NT2/D1 (cell line): ENCODE data around the gene KRT27.

Experiments
- YY1 ChIP-seq: IDR thresholded peaks from 2 replicates; pipeline ENCODE4 v1.6.1; 2011; ENCODE audit not compliant: insufficient read length, insufficient read depth
- ZNF274 ChIP-seq: IDR thresholded peaks from 2 replicates; pipeline ENCODE4 v1.6.1; 2011; ENCODE audit warnings: mild to moderate bottlenecking, low read depth, low read length

DNA sequence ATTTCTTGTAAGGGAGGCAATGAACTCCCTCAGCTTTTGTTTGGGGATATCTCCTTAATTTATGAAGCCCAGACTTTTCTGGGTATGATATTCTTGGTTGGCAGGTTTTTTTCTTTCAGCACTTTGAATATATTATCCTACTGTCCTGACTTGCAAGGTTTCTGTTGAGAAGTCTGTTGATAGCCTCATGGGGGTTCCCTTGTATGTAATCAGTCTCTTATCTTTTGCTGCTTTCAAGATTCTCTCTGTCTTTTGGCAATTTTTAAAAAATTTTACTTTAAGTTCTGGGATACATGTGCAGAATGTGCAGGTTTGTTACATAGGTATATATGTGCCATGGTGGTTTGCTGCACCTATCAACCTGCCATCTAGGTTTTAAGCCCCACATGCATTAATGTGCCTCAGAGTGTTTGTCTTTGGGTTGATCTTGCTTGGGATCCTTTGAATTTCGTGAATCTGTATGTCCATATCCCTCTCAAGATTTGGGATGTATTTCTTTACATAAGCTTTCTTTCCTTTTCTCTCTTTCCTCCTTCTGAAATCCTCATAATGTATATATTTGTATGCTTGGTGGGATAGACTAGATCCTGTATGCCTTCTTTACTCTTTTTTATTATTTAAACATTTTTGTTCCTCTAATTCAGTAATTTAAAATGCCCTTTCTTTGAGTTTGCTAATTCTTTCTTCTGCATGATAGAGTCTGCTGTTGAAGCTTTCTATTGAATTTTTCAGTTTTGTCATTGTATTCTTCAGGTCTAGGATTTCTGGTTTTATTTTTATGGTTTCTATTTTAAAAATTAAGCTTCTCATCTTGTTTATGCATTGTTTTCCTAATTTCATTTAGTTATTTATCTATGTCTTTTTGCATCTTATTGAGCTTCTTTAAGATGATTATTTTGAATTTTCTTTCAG lies 22.0 kb downstream of the KRT27 start:
- TF ChIP-seq ZNF274 = no peak
- TF ChIP-seq YY1 = no peak
